Epidermal melanocyte (primary cell): ENCODE data around the gene AKAP1.

Experiments
- DNase-seq: peaks from one replicate; pipeline ENCODE4 v3.0.0; 2011; ENCODE audit warnings: low spot score; ENCODE audit not compliant: insufficient read length

Gene AKAP1

DNA sequence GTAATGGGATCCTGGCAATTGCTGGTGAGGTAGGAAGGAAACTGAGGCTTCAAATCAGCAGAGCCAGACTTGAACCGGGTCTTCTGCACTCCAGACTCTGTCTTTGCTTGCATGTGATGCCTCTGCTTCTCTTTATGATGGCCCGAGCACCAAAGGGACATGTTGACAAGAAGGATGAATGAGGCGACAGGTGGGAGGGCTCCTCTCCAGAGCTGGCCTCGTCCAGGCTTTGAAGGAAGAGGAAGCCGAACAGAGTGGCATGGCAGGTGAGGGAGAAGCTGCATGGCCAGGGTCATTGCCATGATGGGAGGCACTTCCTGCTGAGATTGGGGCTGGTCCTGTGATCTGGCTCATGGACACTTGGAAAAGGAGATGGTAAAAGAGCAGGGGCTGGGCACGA is 40.8 kb downstream of the AKAP1 start:
- no peak for DNase-seq

DNA sequence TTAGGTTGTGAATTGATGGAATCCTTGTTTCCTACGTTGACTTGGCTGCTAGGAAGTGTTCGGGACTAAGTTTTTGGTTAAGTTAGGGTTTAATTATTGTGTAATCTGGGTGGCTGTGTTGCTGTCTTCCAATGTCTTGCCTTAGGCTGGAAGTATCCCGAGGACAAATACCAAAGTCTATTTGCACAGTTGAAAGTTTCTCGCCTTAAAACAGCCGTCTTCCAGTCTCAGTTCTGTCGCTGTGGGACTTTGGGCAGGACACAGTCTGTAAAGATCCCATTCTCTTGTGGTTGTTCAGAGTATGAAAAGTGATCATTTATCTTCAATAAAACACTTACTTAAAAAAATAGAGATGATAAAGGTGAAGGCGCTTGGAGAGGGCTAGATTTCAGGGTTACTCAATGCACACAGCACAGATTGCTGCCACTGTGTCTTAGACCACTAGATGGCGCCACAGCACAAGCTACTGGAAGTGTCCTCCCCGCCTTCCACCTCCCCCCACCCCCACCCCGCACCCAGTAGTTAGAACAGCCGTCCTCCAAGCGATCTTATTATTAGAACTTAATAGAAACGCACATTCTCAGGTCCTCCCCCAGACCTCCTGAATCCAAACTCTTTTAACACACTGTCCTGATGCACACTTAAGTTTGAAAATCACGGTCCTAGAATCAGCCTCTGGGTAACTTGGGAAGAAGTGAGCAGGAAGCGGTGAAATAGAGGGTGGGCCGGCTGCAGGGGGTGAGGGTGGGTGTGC is 45.8 kb downstream of the AKAP1 start:
- peak; percentile 98 for DNase-seq

DNA sequence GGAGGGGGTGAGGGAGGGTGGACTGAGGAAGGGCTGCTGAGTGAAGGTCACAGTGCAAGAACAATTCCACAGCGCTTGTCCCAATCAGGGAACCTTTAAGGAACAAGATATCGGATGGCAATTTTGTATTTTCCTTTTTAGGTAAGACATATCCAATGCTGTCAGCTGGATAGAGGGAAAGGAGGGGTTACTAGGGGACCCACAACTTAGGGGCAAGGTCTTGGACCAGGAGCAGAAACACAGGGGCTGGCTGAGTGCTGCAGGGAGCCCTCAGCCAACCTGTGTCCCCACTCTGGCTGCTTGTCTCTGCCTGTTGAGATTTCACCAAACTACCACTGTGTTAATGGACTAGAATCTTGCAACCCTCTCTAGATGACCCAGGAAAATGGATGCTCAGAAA is 47.6 kb downstream of the AKAP1 start:
- DNase-seq = no peak

DNA sequence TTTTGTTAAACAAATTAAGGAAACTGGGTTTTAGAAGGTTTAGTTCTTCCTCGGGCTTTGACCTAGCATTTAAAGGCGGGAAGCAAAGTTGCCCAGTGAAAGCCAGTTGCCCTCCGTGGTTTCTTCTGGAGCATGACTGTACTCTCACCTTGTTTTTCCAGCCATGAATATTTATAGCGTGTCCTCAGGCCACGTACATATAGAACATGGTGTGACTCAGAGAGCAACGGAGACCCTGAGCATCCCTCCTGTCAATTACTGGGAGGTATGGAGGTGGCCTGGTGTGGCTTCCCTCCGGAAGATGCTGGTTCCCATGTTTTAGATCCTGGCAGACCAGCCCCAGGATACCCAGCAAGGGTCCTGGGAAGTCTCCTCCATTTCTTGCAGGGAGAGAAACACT is 48.4 kb downstream of the AKAP1 start:
- no peak for DNase-seq

DNA sequence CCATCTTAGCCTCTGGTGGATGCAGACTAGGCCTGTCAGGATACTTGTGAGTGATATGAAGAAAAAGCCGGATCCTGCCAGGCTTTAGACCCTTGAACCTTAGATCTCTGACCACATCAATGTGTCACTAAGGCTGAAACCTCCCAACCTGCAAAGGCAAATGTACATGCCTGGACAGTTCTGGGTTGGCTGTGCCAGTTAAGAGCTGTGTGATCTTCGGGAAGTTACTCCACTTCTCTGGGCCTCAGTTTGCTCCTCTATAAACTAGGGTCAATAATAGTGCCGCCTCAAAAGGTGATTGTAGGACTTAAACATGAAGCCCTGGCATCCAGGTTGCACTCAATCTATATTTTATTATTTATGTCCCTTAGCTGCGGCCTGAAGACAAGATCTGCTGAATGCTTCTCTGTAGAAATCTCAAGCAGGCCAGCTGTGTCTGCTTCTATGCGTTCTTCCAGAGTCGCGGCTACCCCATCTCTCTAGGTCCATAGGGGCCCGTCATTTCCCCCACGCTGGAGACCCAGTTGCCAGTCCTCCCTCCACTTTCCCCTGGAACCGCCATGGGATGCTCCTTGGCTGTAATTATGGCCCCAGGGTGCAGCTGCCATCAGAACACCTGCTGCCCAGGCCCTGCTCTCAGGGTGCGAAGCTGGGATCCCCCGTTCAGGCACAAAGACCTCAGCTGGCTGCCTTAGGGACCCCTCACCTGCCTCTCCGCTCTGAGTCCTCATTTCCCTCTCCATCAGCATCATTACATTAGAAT is 50.2 kb downstream of the AKAP1 start:
- DNase-seq = no peak

DNA sequence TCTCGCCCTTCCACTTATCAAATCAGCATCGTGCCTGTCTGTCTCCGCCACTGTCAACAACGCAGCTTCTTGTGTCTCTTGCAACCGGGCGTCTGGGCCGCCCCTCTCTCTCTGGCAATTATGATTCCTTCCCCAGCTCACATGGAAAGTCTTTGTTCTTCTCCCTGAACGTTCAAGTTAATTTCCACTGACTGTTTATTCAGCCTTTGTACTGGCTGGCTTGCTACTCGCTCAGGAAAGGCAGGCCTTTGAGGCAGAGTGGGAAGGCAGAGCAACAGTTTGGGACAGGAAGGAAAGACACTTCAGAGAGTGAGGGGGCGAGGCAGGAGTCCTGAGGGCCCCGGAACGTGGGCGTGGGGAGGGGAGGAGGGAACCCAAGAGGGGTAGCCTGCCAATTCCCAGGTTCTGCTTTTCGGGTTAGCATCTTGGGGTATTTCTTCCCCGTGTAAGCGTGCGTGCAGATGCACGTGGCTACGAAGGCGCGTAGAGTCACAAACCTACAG is 50.8 kb downstream of the AKAP1 start:
- no peak for DNase-seq

DNA sequence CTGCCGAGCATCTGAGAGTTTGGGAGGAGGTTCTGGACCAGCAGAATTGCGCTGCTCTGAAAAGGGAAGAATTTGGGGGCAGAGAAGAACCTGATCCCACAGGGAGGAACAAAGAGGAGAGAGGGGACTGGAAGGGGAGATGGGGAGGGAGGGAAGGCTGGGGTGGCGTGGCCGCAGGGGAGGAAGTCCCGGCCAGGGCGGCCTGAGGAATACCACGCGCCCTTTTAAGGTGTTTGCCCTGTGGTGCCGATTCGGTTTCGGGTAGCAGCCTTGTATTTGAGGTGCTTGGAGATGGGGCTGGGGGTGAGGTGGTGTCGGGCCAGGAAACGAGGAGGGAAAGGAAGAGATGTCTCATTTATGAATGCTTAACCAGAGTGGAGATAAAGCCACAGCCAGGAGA is 51.3 kb downstream of the AKAP1 start:
- no peak for DNase-seq

DNA sequence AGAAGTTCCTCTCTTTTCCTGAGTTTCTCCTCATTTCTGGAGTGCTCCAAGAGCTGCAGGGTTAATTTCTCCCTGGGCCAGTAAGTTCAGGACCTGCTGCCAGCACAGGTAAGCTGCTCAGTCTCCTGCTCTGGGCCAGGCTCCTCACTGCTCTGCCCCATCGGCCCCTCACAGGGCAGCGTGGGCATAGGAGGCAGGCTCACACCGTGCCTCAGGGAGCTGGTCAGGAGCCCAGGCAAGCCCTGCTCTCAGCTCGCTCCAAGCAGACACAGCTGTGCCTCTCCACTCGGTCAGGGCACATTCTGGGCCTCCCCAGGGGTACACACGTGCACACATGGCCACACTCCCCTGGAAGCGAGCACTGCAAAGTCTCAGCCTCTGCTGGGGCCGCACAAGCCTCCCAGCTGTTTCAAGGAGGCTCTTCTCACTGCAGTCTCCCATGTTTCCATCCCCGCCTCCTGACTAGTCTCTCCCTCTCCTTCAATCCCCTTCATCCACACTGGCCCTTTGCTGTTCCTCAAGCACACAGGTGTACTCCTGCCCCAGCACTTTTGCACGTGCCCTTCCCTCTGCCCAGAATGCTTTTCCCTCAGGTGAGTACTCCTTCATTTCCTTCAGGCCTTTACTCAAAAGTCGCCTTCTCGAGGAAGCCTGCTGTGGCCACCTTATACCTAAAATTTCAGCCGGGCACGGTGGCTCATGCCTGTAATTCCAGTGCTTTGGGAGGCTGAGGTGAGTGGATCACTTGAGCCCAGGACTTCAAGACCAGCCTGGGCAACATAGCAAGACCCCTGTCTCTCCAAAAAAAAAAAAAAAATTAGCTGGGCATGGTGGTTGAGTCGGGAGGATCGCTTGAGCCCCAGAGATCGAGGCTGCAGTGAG is 53.2 kb downstream of the AKAP1 start:
- no peak for DNase-seq

DNA sequence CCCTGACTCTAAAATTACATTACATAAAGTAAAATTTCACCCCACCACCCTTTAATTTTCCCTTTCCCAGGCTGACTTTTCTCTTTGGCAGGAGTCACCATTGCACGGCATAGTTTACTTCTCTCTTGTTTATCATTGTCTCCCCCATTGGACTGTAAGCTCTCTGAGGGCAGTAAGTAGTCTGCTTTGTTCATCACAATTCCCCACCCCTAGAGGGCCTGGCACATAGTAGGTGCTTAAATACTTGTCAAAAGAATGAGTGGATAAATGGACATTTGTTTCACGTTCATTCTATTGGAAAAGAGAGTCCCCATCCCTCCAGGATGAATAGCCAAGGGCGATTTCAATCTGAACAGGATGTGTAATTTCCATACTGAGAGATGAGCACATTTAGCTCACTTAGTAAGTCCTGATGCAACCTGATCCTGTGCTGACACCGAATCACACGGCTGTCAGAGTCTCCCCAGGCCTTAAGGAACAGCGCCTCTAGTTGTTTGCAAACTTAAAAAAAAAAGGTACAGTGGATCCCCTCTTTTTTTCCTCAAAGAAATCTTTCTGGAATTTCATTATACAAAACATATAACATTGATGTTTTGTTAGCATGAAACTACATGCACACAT is 54.0 kb downstream of the AKAP1 start:
- DNase-seq = no peak

DNA sequence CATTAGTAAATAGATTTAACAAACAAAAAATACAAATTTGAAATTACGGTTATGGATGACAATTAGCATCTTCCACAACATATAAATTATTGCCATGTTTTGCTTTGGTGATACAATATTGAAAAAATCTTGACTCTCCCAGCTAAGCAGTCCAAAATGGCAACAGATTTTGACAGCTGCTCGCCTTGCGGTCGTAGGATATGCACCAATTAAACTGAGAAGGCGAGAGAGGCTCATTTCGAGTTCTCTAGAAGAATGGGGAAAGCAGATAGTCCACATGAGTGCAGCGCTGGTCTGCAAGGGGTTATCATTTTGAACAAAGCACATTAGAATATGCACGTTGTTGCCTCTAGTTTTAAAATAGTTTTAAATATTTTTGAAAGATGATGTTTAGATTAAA is 55.3 kb downstream of the AKAP1 start:
- DNase-seq = no peak

DNA sequence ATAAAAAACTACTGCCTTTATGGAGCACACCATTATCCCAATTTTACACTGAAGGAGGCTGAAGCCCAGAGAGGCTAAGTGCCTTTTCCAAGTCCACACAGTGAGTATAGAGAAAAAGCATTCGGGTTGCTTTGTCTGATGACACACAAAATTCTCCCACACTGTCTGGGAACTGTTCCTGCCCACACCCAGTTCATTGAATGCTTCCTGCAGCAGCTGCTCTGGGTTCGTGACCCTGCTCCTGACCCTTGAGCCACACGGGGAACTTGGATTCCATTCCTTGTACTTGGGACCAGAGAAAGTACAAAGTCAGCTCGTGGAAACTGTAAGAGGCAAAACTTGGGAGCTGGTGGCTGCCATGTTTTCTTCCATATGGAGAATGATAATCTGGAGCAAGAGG is 57.9 kb downstream of the AKAP1 start:
- no peak for DNase-seq

DNA sequence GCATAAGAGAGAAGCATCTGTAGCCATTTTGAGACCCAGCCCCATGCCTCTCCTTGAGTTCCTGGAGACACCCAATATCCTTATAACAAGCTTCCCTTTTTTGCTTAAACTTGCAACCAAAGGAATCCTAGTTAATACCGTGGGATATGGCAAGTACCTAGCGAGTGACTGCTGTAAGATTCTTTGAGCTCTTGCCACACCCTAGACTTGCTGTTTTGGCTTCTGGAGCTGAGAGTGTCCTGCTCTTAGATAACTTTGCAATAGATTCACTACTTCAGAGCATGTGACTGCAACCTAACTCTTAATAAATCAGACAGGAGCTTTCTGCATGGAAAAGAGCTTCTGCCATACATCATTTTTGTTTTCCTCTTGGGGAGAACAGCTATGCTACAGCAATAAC is 58.3 kb downstream of the AKAP1 start:
- no peak for DNase-seq

DNA sequence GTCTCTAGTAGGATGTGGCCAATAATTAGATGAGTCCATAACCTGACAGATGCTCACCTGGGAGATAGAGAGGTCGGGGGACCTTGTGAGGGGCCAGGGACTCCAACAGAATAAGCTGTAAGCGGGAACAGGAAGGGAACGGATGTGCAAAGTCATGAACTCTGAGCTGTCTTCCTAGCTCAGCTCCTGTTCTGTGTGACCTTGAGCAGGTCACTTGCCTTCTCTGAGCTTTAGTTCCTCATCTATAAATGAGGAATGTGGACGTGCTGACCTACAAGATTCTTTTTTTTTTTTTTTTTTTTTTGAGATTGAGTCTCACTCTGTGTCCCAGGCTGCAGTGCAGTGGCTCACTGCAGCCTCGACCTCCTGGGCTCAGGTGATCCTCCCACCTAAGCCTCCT is 58.9 kb downstream of the AKAP1 start:
- DNase-seq = no peak

DNA sequence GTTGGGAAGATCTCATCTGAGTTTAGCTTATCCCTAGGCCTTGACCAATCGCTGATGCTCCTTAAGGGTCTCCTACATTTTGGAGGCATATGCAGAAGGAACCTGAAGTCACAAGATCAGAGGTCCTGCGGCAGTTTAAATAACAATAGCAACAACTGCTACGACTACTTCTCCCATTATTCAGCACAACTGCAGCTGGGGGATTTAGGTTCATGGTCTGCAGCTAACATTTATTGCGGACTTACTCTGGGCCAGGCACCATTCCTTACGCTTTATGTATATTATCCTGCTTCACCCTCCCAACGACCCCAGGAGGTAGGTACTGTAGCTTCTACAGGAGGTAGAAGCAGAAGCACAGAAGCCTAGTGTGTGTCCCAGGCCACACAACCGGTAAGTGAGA is 59.5 kb downstream of the AKAP1 start:
- no peak for DNase-seq

DNA sequence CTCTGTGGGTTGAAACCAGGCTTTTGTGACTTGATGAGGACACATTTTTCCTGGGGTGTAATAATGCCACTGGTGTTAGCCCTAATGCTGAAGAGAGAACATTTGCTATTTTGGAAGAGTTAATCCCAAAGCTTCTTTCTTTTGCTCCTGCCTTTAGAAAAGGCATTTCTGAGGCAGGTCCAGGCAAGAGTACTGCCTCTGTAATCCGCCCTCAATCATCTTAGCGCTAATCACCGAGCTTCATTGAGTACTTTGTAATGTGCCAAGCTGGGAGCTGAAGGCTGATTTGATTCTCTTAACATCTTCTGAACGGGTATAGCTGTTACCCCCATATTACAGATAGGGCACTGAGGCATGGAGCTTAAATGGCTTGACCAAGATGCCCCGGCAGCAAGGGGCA is 60.3 kb downstream of the AKAP1 start:
- DNase-seq = no peak

DNA sequence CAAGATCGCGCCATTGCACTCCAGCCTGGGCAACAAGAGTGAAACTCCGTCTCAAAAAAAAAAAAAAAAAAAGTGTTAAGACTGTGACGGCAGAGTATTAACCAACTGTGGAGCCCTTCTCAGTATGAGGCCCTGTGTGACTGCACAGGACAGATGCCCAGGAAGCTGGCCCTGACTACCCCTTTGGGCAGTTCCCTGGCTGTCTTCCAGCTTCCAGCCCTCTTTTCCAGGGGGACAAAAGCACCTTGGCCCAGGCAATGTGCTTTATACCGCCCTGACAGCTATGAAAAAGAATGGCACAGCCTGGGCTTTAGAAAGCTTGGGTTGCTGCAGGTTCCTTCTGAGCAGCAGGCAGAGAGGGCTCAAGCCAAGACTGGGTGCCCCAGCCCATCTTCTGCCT is 61.2 kb downstream of the AKAP1 start:
- DNase-seq = no peak

DNA sequence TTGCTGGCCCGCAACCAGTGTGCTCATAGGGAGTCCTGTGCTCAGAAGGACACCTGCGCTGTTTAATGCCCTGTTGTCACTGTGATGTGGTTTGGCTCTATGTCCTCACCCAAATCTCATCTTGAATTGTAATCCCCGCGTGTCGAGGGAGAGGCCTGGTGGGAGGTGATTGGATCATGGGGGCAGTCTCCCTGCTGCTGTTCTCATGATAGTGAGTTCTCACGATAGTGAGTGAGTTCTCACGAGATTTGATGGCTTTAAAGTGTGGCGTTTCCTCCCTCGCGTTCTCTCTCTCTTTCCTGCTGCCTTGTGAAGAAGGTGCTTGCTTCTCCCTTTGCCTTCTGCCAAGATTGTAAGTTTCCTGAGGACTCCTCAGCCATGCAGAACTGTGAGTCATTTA is 66.8 kb downstream of the AKAP1 start:
- DNase-seq = no peak

DNA sequence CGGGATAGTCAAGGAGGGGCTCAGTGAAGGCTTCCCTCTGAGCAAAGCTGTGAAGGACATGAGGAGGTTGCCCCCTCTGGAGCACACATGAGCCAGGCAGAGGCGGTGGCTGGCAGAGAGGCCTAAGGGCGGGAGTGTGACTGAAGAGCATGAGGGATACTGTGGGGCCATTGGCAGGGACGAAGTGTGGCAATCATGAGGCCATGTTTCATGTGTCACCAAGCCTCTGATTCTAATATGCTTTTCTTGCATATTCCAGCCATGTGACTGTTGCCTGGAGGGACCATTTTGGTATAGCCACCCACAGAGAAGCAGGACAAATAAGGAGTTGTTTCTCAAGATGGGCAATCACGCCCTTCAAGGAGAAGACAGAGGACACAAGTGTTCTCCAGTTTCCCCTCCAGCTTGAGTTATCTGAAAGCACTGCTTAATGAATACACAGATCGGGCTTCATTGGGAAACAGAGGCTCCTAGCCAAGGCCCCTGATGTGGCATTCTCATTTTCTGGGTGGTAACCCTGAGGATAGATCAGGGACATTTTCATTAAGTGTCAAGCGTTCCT is 68.0 kb downstream of the AKAP1 start:
- peak; percentile 75 for DNase-seq

DNA sequence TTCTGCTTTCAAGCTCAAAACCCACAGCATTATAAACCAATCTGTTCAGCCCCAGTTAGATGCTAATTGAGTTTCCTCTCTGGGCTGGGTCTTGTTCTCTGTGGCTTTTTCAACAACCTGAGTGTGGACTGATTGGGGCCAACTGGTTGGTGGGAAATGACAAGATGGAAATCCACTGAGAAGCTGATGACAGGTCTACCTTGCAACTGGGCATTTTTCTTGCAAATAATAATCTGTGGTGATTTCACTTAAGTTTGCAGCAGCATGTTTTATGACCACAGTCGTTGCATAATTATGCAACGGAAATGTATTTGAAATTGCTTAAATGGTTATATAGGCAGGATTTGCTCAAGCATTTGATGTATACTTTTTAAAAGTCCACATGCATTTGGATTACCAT is 69.9 kb downstream of the AKAP1 start:
- DNase-seq = no peak

DNA sequence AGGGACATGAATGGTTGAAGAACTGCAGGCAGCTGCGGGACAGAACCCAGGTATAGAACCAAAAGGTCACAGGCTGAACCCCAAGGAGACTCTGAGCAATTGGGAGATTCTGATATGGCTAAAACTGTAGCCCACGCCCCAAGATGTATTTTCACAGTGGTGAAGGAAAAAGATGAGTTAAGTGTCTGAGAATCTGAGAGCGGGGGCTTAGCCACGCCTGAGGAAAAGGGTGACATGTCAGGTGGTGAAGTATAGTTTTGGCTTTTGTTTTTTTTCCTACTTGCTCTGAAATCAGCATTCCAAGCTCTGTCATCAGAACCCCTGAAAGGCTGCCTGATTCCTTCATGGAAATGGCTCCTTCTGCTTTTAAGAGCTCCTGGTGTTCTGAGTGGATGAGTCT is 73.3 kb downstream of the AKAP1 start:
- DNase-seq = no peak

DNA sequence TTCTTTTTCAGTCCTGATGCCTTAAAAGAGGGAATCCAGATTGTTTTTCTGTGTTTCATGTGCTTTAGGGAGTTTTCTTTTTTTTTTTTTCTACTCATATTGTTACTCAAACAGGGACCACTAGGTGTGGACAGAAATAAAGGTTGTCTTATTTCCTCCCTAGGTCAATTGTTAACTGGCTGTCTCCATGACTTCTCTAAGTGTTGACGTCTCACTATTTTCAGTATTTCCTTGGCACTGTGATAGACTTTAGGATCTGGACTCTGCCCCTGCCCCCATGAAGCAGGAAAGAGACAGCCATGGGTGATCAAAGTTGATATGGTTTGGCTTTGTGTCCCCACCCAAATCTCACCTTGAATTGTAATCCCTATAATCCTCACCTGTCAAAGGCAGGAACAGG is 73.7 kb downstream of the AKAP1 start:
- DNase-seq = no peak
